HepG2 (cell line): ENCODE data around the gene PEMT. TPM values are rescaled to one million over a fixed set of nuclear protein-coding genes. Genes with fewer than 3 reads are reported as not detected.

ENCODE experiments used
- CCDC6 ChIP-seq: sonication (generic); formaldehyde crosslinking; IDR thresholded peaks from 2 replicates; pipeline ENCODE4 v1.8.1; 2022; ENCODE audit warnings: mild to moderate bottlenecking, missing genetic modification reagents, moderate library complexity
- CREB1 ChIP-seq, 2 experiments: fragments of 450-650 bp in 1 of 2; IDR thresholded peaks; 2 replicates each; pipeline ENCODE4 v1.6.1; 2016 to 2017; ENCODE audit warnings: control low read depth in 1 of 2, mild to moderate bottlenecking in 1 of 2, missing compliant biosample characterization in 1 of 2, missing genetic modification characterization in 1 of 2
- PHB2 ChIP-seq: fragments of 450-650 bp; IDR thresholded peaks from 2 replicates; pipeline ENCODE4 v1.6.1; 2018; ENCODE audit not compliant: partially characterized antibody
- SP2 ChIP-seq: sonication (generic); formaldehyde crosslinking; IDR thresholded peaks from 2 replicates; pipeline ENCODE4 v1.5.1; 2020; ENCODE audit warnings: mild to moderate bottlenecking, missing genetic modification reagents
- TAF15 ChIP-seq: fragments of 200-400 bp; formaldehyde crosslinking; IDR thresholded peaks from one replicate; pipeline ENCODE4 v1.6.1; 2018; ENCODE audit warnings: mild to moderate bottlenecking, low read depth, low read length; ENCODE audit not compliant: poor library complexity, severe bottlenecking
- ZBTB3 ChIP-seq: sonication (generic); formaldehyde crosslinking; IDR thresholded peaks from 2 replicates; pipeline ENCODE4 v1.4.0; 2020; ENCODE audit warnings: low read depth, mild to moderate bottlenecking, moderate library complexity, missing genetic modification reagents, borderline replicate concordance
- ZBTB39 ChIP-seq: sonication (generic); formaldehyde crosslinking; IDR thresholded peaks from 2 replicates; pipeline ENCODE4 v1.5.0; 2020; ENCODE audit warnings: missing genetic modification reagents
- ZHX1 ChIP-seq: sonication (generic); formaldehyde crosslinking; IDR thresholded peaks from 2 replicates; pipeline ENCODE4 v1.8.1; 2022; ENCODE audit warnings: low read depth, mild to moderate bottlenecking, missing genetic modification reagents
- ZNF274 ChIP-seq: sonication (generic); formaldehyde crosslinking; IDR thresholded peaks from 2 replicates; pipeline ENCODE4 v1.5.1; 2020; ENCODE audit warnings: mild to moderate bottlenecking, missing genetic modification reagents
- ZNF329 ChIP-seq: sonication (generic); formaldehyde crosslinking; IDR thresholded peaks from 2 replicates; pipeline ENCODE4 v1.9.0; 2021; ENCODE audit warnings: low read depth, mild to moderate bottlenecking, missing genetic modification reagents
- ZNF614 ChIP-seq: IDR thresholded peaks from 2 replicates; pipeline ENCODE4 v1.6.1; 2018; ENCODE audit warnings: missing biosample characterization, missing genetic modification reagents, inconsistent platforms, borderline replicate concordance
- polyA plus RNA-seq, 8 experiments: library from polyadenylated mRNA; depleted of rRNA in 3 of 8; stranded (reverse) in 7 of 8; unstranded in 1 of 8; fragments of >200 nt; fragmentation: Illumina TruSeq in 4 of 8; extraction: Trizol in 4 of 8; gene quantifications; 2 replicates each; pipeline versions ENCODE4 v1.2.1 to v1.2.3, GENCODE V29; 2011 to 2016; ENCODE audit warnings: low read depth in 4 of 8, missing spikeins in 1 of 8, mixed read lengths in 1 of 8; ENCODE audit not compliant: insufficient read depth in 1 of 8
- total RNA-seq, 5 experiments: library from RNA; depleted of rRNA; stranded (reverse); fragments of >200 nt; fragmentation: Illumina TruSeq; extraction: Trizol; gene quantifications; 2 replicates each; pipeline ENCODE4 v1.2.3, GENCODE V29; 2016; ENCODE audit warnings: low read depth in 1 of 5
- TF ChIP-seq, protein P1 (sequence below): sonication (generic); formaldehyde crosslinking; IDR thresholded peaks from 2 replicates; pipeline ENCODE4 v1.4.0; 2020; ENCODE audit warnings: mild to moderate bottlenecking, missing genetic modification reagents
- TF ChIP-seq, protein P2 (sequence below): sonication (generic); formaldehyde crosslinking; IDR thresholded peaks from 2 replicates; pipeline ENCODE4 v1.5.0; 2020; ENCODE audit warnings: mild to moderate bottlenecking, missing genetic modification reagents, borderline replicate concordance
- TF ChIP-seq, protein P3 (sequence below): sonication (generic); formaldehyde crosslinking; IDR thresholded peaks from 2 replicates; pipeline ENCODE4 v1.5.0; 2020; ENCODE audit warnings: missing genetic modification reagents

PEMT gene
- total and polyA plus RNA-seq, 2 of the 13 experiments (the other 11 are each of a cell fraction or from before 2014, with no cell fraction given) = 31.7 to 43.6 TPM

DNA sequence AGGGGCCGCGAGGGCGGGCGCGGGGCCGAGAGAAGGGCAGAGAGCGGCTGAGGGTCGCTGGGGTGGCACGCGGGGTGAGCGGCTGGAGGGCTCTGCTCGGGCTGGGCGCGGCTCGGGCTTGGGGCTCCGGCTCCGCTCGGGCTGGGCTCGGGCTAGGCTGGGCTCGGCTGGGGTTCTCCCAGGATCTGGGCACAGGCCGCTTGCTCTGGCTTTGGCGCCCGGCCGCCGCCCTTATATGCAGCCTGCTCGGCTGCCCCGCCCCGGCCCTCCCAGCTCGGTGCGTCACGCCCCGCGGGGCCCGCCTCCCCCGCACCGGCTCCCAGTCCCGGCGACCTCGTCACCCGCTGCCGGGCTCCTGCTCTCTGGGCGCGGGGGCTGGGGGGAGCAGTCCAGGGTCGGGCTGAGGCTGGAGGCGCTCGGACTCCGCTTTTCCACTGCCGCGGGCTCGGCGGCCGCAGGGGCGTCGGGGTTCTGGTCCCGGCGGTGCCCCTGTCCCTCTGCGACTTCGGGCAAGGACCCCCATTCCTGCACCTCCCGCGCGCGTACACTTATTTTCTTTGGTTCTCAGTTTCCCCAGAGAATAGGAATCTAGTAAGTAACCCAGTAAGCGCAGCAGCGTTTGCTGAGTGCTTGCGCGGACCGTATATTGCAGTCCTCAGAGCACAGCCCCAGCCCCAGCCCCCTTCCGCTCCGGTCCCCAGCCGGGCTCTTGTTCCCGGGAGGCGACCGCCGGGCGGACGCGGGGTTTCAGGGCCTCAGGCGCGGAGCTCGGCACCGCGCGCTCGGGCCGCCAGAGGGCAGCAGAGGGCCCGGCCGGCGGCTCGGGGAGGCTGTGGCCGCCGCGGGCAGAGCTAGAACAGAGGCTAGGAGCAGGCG lies 95.1 kb downstream of the PEMT start, which contains the start of gene RASD1 (continued):
- TF ChIP-seq, protein P1, sequence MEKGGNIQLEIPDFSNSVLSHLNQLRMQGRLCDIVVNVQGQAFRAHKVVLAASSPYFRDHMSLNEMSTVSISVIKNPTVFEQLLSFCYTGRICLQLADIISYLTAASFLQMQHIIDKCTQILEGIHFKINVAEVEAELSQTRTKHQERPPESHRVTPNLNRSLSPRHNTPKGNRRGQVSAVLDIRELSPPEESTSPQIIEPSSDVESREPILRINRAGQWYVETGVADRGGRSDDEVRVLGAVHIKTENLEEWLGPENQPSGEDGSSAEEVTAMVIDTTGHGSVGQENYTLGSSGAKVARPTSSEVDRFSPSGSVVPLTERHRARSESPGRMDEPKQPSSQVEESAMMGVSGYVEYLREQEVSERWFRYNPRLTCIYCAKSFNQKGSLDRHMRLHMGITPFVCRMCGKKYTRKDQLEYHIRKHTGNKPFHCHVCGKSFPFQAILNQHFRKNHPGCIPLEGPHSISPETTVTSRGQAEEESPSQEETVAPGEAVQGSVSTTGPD (CRISPR knock-in tag) = no peak
- TF ChIP-seq PHB2 (no peak), ZNF614 (CRISPR knock-in tag) (no peak), ZBTB39 (no peak), SP2 (CRISPR knock-in tag) (no peak), CREB1 (IDR thresholded peaks at IDR 0.05) (peak; percentile 64; the same call in 1 of the 2 replicates), CREB1 (CRISPR knock-in tag; IDR thresholded peaks at IDR 0.05) (no peak), ZHX1 (CRISPR knock-in tag) (no peak), TAF15 (no peak), ZBTB3 (no peak), CCDC6 (peak; percentile 25; the same call in 1 of the 2 replicates), ZNF329 (CRISPR knock-in tag) (peak; percentile 70; the same call in 1 of the 2 replicates), ZNF274 (CRISPR knock-in tag) (no peak; the same call in 1 of the 2 replicates)
- TF ChIP-seq, protein P2, sequence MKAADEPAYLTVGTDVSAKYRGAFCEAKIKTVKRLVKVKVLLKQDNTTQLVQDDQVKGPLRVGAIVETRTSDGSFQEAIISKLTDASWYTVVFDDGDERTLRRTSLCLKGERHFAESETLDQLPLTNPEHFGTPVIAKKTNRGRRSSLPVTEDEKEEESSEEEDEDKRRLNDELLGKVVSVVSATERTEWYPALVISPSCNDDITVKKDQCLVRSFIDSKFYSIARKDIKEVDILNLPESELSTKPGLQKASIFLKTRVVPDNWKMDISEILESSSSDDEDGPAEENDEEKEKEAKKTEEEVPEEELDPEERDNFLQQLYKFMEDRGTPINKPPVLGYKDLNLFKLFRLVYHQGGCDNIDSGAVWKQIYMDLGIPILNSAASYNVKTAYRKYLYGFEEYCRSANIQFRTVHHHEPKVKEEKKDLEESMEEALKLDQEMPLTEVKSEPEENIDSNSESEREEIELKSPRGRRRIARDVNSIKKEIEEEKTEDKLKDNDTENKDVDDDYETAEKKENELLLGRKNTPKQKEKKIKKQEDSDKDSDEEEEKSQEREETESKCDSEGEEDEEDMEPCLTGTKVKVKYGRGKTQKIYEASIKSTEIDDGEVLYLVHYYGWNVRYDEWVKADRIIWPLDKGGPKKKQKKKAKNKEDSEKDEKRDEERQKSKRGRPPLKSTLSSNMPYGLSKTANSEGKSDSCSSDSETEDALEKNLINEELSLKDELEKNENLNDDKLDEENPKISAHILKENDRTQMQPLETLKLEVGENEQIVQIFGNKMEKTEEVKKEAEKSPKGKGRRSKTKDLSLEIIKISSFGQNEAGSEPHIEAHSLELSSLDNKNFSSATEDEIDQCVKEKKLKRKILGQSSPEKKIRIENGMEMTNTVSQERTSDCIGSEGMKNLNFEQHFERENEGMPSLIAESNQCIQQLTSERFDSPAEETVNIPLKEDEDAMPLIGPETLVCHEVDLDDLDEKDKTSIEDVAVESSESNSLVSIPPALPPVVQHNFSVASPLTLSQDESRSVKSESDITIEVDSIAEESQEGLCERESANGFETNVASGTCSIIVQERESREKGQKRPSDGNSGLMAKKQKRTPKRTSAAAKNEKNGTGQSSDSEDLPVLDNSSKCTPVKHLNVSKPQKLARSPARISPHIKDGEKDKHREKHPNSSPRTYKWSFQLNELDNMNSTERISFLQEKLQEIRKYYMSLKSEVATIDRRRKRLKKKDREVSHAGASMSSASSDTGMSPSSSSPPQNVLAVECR (CRISPR knock-in tag) = peak; percentile 67; the same call in 1 of the 2 replicates
- TF ChIP-seq, protein P3, sequence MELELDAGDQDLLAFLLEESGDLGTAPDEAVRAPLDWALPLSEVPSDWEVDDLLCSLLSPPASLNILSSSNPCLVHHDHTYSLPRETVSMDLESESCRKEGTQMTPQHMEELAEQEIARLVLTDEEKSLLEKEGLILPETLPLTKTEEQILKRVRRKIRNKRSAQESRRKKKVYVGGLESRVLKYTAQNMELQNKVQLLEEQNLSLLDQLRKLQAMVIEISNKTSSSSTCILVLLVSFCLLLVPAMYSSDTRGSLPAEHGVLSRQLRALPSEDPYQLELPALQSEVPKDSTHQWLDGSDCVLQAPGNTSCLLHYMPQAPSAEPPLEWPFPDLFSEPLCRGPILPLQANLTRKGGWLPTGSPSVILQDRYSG = no peak
